ENCODE results near the gene GFPT2. TPM values are rescaled to one million over a fixed set of nuclear protein-coding genes. Genes with fewer than 3 reads are reported as not detected.

Gene GFPT2
- polyA plus RNA-seq (2013, experiment 1 of 2; ENCODE audit: insufficient read length), result 29.3 TPM
- polyA plus RNA-seq (2013, experiment 2 of 2; ENCODE audit: insufficient read length), result 28.9 TPM

GRCh38 chr5:180353048-180353979, at the start of gene GFPT2:
GFPT2 (minus strand) TSS chr5:180353336; CDS start chr5:180353217, 119 bp downstream.
- DNase-seq, result peak; percentile 86

GRCh38 chr5:180402716-180403115, 49.6 kb upstream of the GFPT2 start:
- no peak for DNase-seq

GRCh38 chr5:180401229-180401907, 48.2 kb upstream of the GFPT2 start:
- DNase-seq, result no peak

GRCh38 chr5:180400416-180400815, 47.3 kb upstream of the GFPT2 start:
- no peak for DNase-seq

GRCh38 chr5:180399401-180400215, 46.5 kb upstream of the GFPT2 start:
- DNase-seq, result no peak

- no peak for DNase-seq
These were observed 43.8 kb upstream of the GFPT2 start for GRCh38 chr5:180396926-180397325.

- no peak for DNase-seq
These were observed 42.6 kb upstream of the GFPT2 start for GRCh38 chr5:180395540-180396274.

GRCh38 chr5:180394031-180394636, 41.0 kb upstream of the GFPT2 start:
- DNase-seq, result no peak

- DNase-seq, result no peak
These were observed 38.1 kb upstream of the GFPT2 start for GRCh38 chr5:180391276-180391675.

- DNase-seq, result no peak
These were observed 37.5 kb upstream of the GFPT2 start for GRCh38 chr5:180390441-180391190.

GRCh38 chr5:180389252-180390101, 36.3 kb upstream of the GFPT2 start:
- no peak for DNase-seq

- DNase-seq, result no peak
These were observed 34.7 kb upstream of the GFPT2 start for GRCh38 chr5:180387798-180388197.

- no peak for DNase-seq
These were observed 29.8 kb upstream of the GFPT2 start for GRCh38 chr5:180382926-180383325.

GRCh38 chr5:180381851-180382480, 28.8 kb upstream of the GFPT2 start:
- no peak for DNase-seq

- DNase-seq, result no peak
These were observed 28.3 kb upstream of the GFPT2 start for GRCh38 chr5:180381428-180381827.

GRCh38 chr5:180380856-180381255, 27.7 kb upstream of the GFPT2 start:
- no peak for DNase-seq

GRCh38 chr5:180380441-180380840, 27.3 kb upstream of the GFPT2 start:
- no peak for DNase-seq

GRCh38 chr5:180379355-180380070, 26.4 kb upstream of the GFPT2 start:
- no peak for DNase-seq

All from fibroblast of skin of abdomen (primary cell).